ENCODE data around the gene FSIP1.

DNA sequence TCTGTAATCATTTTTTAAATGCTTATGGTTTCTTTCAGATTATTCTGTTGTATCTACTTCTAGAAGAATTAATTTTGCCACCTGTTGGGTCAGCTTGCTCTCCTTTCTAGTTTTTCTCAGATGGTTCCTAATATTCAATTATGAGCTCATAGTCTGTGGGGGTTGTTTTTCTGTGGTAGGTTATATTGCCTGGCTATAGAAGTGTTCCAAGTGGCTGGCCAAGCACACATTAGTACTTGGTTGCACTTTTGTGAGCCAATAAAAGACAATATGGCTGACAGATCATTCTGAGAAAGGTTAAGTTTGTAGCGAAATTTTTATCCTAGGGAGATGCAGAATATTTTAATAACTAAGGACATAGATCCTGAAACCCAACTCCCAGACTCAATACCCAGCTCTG, 31.8 kb upstream of the FSIP1 start:
- no peak for TF ChIP-seq GATA2 (IDR thresholded peaks at IDR 0.05; ENCODE audit: low read depth, low read length)
- TF ChIP-seq GATA3 (IDR thresholded peaks at IDR 0.05; ENCODE audit: low read depth, low read length), result no peak
